A549 treated with RU486 at 1 μM for 4 hours (cell line): ENCODE measurements around the gene SREBF2. TPM values are rescaled to one million over a fixed set of nuclear protein-coding genes. Genes with fewer than 3 reads are reported as not detected.

Source experiments
- total RNA-seq: library from RNA; stranded (reverse); fragments of 200-300 nt; extraction: Qiagen RNA extraction; gene quantifications from 5 replicates; pipeline ENCODE4 v1.2.3, GENCODE V29; 2022; ENCODE audit warnings: low read depth

SREBF2 gene
- 22.3 to 31.9 TPM (median 28.6 TPM) in 5 replicates for total RNA-seq

DNA sequence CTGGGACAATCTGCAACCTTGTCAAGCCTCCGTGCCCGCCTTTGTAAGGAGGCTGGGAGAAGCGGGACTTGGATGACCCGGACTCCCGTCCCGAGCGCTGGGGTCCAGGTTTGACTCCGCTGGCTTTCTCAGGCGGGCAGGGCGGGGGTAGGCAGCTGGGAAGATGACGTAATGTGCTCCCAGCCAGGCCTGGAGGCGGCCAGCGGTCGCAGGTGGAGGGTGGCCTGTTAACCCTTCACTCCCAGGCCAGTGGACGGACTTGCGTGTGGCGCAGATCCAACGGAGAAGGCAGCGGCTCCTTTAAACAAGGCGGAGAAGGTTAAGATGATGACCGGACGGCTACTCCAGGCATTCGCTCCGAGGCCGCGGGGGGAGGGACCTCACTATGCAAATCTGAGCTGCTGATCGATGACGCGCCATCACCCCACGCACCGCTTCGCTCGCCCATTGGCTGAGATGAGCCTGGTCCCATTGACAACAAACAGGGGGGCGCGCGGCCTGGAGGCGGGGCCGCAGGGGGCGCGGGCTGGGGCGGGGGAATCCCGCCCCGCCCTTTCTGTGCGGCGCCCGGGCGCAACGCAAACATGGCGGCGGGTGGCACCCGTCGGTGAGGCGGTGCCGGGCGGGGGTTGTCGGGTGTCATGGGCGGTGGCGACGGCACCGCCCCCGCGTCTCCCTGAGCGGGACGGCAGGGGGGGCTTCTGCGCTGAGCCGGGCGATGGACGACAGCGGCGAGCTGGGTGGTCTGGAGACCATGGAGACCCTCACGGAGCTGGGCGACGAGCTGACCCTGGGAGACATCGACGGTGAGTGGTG, at the start of gene SREBF2:
Gene SREBF2, plus strand, starts transcription at position 553 of the 816 bp plus-strand sequence. Its CDS starts 166 bp downstream, at position 719.

DNA sequence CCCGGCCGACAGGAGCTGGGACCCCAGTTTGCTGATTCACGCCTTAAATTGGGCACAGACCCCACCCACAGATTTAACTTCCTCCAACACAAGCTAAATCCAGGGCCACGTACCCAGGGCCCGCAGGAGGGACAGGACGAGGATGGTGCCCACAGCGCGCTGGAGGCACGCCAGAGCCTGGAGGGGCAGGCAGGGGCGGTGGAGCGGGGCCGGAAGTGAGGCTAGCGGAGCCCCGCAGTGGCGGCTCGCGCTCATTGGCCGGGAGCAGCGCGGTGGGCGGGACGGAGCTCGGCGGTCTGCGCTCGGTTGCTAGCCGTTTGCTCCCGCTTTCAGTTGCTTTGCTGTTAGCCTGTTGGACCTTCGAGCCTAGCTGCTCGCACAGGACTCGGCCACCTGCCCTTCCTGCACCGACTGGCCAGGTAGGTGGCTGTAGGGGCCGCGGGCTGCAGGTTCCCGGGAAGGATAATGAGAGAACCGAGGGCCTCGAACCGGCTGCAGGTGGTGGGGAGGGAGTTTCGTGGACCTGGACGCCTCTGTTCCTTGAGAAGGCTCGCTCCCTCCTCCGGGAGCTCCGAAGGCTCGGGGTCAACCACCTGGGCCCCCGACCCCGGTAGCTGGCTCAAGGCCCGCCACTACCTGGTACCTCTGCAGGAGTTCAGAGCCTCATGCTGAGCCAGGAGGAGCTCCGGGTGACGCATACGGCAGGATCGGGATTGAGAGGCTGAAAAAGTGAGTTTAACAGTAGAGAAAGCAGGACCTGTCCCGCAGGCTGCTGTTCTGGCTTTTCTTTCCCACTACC, 32.4 kb upstream of the SREBF2 start, which contains the start of gene CCDC134:
Gene CCDC134, plus strand, starts transcription at position 332 of the 799 bp plus-strand sequence. CDS start 8,212 bp downstream, outside the sequence.

DNA sequence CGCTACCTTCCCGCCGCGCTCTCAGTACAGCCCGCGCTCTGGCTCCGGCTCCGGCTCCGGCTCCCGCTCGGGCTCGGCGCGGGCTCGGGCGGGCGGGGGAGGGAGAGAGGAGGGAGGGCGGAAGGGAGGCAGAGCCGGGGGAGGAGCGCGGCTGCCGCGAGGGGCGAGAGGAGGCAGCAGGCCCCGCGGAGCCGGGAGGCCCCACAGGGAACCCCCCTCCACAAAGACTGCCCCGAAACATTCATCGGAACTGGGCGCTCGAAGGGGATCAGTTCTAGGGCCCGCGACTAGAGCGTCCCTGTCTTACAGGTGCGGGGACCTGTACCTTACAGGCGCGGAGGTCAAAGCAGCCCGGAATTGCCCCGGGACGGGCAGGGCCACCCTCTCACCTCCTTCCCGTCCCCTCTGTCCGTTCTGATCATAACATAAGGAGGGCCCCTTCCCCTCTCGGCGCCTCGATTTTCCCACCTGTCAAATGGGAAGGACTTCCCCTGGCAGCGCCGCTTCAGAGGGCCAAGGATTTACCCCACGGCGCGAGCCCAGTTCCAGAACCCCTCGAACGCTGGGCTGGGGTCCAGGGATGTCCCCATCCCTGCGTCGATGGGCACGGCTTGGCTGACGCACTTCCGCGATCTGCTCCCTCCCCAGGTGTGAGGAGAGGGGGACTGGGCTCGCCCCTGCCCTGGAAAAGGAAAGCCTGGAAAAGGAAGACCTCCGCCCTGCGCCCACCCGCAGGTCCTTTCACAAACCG, 82.3 kb downstream of the SREBF2 start, which contains the start of gene SHISA8:
Gene SHISA8, minus strand, starts transcription at position 40 of the 751 bp plus-strand sequence. CDS start 407 bp downstream, outside the sequence.

DNA sequence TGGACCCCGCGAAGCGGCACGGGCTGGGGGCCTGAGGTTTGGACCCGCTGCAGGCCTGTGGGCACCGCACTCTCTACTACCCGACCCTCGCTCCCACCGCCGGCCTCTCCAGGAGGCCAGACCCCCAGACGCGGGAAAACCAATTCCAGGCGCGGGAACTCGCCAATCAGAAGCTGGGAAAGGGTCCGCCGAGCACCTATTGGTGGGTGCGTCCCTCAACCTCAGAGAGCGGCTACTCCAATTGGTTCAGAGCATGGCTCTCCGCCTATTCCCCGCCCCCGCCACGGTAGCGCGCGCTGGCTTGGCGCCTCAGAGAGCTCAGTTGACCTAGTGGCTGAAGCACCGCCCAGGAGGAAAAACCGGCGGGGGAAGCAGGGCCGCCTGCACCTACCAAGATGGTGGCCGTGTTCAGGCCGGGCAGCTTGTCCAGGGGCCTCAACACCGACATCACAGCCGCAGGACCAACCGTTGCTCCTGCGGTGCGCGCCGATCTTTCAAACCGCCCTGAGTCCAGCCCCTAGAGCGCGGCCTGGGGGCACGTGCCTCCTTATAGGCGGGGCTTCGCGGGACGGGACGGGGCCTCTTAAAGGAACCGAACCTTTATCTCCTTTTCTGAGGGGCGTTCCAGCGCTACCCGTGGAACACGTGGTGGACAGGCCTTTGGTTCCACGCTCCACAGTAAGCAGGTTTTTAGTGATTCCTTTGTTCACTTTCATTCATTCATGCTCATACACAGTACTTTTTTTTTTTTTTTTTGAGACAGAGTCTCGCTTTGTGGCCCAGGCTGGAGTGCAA, 113.9 kb downstream of the SREBF2 start, which contains the start of gene CENPM:
Gene CENPM, minus strand, starts transcription at position 524 of the 795 bp plus-strand sequence. Its CDS starts 76 bp downstream, at position 448.

DNA sequence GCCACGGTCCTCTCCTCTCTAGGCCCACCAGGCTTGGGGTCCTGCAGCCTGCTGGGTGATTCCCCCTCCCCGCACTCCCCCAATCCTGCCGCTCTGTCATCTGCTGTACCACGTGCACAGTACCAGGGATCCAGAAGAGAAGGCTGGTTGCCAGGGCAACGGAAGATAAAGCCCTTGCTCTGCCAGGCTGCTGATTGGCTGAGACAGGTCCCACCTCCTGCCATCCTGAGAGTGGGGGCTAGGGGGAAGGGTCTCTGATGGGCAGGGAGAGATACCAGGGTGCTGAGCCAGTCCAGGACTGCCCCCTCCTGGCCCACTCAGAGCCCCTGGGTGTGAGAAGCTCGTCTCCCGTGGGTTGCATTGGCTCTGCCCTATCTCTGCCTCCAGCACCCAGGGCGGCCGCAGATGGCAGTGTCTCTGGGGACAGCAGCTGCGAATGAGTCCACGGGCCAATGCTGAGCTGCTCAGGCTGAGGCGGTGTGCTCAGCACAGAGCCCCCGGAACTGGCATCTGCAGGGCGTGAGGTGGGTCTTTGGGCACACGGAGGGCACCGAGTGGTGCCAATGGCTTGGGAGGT, 119.1 kb downstream of the SREBF2 start, which contains the start of gene SMIM45:
Gene SMIM45, plus strand, starts transcription at position 253 of the 577 bp plus-strand sequence.

Other genes starting within 250 kb of the SREBF2 start
- 25.2 to 32.9 TPM (median 28.3 TPM) in 5 replicates for gene PMM1, start 243.3 kb upstream of the SREBF2 start, total RNA-seq
- 14.7 to 18.0 TPM (median 16.1 TPM) in 5 replicates for gene DESI1, start 212.1 kb upstream of the SREBF2 start, total RNA-seq
- gene XRCC6, start 211.8 kb upstream of the SREBF2 start, total RNA-seq: 289 to 347 TPM (median 312 TPM) in 5 replicates
- gene SNU13, start 144.2 kb upstream of the SREBF2 start, total RNA-seq: 117 to 239 TPM (median 170 TPM) in 5 replicates
- 0.08 TPM in 1 of 5 replicates, not detected in the others for gene MEI1, start 133.6 kb upstream of the SREBF2 start, total RNA-seq
- gene CCDC134, start 32.4 kb upstream of the SREBF2 start, total RNA-seq: 2.7 to 4.0 TPM (median 3.4 TPM) in 5 replicates
- gene SHISA8, start 82.0 kb downstream of the SREBF2 start, total RNA-seq: 0.13 to 0.26 TPM (median 0.18 TPM) in 5 replicates
- gene TNFRSF13C, start 93.7 kb downstream of the SREBF2 start, total RNA-seq: 0.19 to 0.27 TPM (median 0.22 TPM) in 5 replicates
- 27.0 to 40.9 TPM (median 38.3 TPM) in 5 replicates for gene CENPM, start 114.0 kb downstream of the SREBF2 start, total RNA-seq
- 0.80 to 1.3 TPM (median 1.2 TPM) in 5 replicates for gene SEPTIN3, start 136.3 kb downstream of the SREBF2 start, total RNA-seq
- gene WBP2NL, start 165.7 kb downstream of the SREBF2 start, total RNA-seq: 0.06 to 0.14 TPM in 2 of 5 replicates, not detected in the others
- gene NAGA, start 237.7 kb downstream of the SREBF2 start, total RNA-seq: 5.6 to 7.6 TPM (median 6.7 TPM) in 5 replicates
- not detected in 5 replicates for gene PHETA2, start 241.1 kb downstream of the SREBF2 start, total RNA-seq
- 21.3 to 48.9 TPM (median 42.4 TPM) in 5 replicates for gene SMDT1, start 246.6 kb downstream of the SREBF2 start, total RNA-seq